GM12891 (cell line): ENCODE results near the gene RFX2.

Source experiments
- DNase-seq: peaks from one replicate; pipeline ENCODE4 v3.0.0; 2011; ENCODE audit warnings: low spot score; ENCODE audit not compliant: insufficient read length
- FAIRE-seq: peaks from 2 replicates; lab custom pipeline; 2011; peaks lifted over from hg19 to GRCh38; lab: Jason Lieb, UNC
- PAX5 ChIP-seq: IDR thresholded peaks from 2 replicates; pipeline ENCODE4 v1.6.1; 2011; ENCODE audit warnings: low read length, moderate library complexity, mild to moderate bottlenecking; ENCODE audit not compliant: insufficient read depth, severe bottlenecking
- POLR2A ChIP-seq: IDR thresholded peaks from 2 replicates; pipeline ENCODE4 v1.6.1; 2011; ENCODE audit warnings: low read depth, low read length, control low read depth
- POLR2AphosphoS5 ChIP-seq: IDR thresholded peaks from 2 replicates; pipeline ENCODE4 v1.6.1; 2011; ENCODE audit warnings: low read depth, low read length, control low read depth
- POU2F2 ChIP-seq: IDR thresholded peaks from 2 replicates; pipeline ENCODE4 v1.6.1; 2011; ENCODE audit warnings: low read depth, mild to moderate bottlenecking, control low read depth, low read length, moderate library complexity
- SPI1 ChIP-seq: IDR thresholded peaks from 2 replicates; pipeline ENCODE4 v1.6.1; 2011; ENCODE audit warnings: low read depth, low read length, control low read depth
- TAF1 ChIP-seq: IDR thresholded peaks from 2 replicates; pipeline ENCODE4 v1.6.1; 2011; ENCODE audit warnings: low read depth, low read length, control low read depth

Gene RFX2

DNA sequence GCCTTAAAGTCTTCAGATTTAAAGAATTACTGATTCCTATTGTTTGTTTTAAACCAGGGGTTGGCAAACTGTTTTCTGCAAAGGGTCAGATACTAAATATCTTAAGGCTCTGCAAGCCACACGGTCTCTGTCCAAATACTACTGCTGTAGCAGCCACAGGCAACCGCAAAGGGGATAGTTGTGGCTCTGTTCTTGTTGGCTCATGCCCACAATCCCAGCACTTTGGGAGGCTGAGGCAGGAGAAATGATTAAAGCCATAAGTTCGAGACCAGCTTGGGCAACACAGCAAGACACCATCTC is 154.7 kb downstream of the RFX2 start:
- TF ChIP-seq SPI1, result no peak
- FAIRE-seq (no peak), DNase-seq (no peak)

DNA sequence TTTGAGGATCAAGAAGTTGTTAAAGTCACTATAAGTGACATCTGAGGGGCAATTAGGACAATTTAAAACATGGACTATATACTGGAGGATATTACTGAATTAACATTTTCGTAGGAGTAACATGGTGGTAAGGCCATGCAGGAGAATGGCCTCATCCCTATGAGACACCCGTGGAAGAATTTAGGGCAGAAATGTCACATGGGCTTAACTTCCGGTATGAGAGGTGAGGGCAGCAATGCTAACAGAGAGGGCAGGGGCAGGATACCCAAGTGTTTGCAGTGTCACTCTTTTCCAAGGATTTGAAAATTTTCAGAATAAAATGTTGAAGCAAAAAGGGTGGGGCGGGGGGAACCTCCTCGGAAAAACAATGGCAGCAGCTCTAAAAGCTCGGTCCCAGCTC is 156.0 kb downstream of the RFX2 start:
- TF ChIP-seq TAF1, result no peak
- TF ChIP-seq PAX5, result no peak
- DNase-seq (no peak), FAIRE-seq (no peak)

DNA sequence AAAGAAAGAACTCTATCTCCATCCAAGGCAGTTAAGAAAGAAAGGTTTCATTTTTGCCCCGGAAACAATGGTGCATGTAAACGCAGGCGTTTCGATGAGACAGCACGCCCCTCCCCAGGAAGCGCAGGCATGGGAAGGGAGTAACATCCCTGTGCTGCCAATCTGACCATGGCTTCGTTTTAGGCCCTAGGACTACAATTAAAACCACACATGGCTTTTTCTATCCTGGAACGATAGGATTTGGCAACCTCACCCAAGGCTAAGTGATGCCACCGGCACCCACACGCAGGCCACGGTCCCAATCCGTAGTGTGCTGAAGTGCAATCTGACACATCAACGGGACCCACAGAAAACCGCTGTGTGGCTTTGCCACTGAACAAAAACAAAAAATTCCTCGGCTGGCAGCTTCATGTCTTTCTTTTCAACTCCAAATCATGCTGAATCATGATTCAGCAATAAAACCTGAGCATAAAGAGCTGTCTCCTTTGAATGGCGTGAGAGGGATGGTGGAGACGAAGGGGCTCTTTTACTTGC is 156.6 kb downstream of the RFX2 start:
- DNase-seq (no peak), FAIRE-seq (peak; percentile 38)
- no peak for TF ChIP-seq TAF1
- no peak for TF ChIP-seq SPI1
- TF ChIP-seq POLR2A, result no peak
- no peak for TF ChIP-seq POU2F2
- TF ChIP-seq PAX5, result no peak
- TF ChIP-seq POLR2AphosphoS5, result no peak

DNA sequence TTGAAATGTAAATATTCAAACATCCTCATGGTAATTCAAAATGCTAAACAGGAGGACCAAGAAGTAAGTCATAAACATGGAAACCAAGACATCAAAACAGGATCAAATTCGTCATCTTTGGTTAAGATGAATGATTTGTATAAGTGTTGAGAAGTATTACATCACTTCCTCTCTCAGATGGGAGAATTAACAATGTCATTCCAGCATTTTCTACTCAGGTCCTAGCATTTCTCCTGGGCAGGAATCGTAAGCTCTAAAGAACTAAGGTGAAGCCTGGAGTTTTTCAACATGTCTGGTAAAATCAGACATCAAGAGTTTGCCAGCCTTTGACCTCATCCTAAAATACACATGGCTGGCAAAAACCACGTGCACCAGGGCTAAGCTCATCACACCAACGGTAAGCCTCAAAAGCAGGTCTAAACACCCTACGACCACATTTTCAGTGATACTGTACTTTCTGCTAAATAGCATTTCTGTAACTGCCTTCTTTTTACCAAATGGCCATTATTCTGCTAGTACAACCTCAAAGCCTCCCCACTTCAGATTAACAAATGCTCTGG is 157.2 kb downstream of the RFX2 start:
- DNase-seq (no peak), FAIRE-seq (peak; percentile 45)
- TF ChIP-seq SPI1, result peak; percentile 42; the same call in 1 of the 2 replicates
- TF ChIP-seq POLR2A, result no peak

DNA sequence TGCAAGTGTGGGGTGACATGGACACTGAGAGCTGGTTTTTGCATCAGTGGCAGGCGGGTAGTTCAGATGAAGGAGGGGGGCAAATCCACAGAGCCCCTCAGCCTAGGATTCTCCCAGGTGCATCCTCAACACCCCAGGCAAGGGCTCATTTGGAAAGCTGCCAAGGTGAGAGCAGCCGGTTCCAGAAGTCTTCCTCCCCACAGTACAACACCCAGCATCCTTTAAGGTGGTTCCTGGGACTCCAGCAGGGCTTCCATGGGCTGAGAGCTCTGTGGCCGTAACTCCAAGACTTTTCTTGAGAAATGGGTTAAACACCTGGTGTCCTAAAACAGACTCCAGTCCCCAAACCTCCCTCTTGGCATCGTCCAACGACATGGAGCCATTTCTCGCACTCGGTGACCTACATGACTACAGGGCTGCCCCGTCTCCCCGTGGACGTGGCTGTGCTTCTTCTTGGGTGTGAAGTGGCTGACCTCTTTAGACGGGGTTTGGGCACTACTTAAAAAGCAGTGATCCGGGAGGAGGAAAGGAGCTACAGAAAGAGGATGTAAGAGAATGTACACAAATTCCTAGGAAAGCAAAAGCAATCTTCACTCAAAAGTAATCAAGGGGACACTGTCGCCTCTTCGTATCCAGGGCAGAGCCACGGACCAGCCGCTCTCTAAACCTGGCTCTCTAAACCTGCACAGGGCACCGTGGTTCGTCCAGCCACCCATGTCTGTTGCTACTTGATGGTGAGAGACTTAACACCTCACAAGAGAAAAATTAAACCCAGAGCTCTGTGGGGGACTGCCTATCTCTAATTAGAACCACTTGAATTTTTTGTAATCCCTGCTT is 157.9 kb downstream of the RFX2 start:
- FAIRE-seq (no peak), DNase-seq (no peak)
- no peak for TF ChIP-seq POLR2AphosphoS5
- TF ChIP-seq POLR2A, result no peak
- no peak for TF ChIP-seq POU2F2
- no peak for TF ChIP-seq SPI1
- TF ChIP-seq TAF1, result no peak
- no peak for TF ChIP-seq PAX5

DNA sequence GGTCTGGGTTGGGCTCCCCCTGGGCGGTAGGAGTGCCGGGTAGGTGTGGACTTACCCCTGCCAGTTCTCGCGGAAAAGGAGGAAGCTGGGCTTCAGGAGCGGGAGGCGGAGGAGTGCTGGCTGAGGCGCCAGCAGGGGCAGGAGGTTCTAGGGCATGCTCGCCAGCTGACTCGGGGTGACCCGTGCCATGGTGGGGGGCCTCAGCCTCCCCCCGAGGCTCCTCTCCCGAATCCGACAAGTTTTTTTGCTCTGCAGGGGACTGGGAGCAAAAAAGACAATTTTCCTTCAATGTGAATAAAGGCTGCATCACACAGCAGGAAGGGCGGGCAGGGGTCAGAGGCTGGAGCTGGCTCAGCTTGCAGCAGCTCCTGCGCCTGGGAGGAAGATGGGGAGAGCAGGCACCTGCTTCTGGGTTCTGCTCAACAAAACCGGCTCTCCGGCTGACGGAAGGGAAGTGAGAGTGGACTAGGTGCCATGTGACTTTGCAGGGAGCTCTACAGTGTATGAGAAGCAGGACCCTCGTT is 158.9 kb downstream of the RFX2 start:
- FAIRE-seq (peak; percentile 94), DNase-seq (peak; percentile 52)
- no peak for TF ChIP-seq PAX5
- no peak for TF ChIP-seq POU2F2
- peak; percentile 94 for TF ChIP-seq SPI1
- TF ChIP-seq POLR2A, result no peak
- no peak for TF ChIP-seq TAF1
- TF ChIP-seq POLR2AphosphoS5, result no peak

DNA sequence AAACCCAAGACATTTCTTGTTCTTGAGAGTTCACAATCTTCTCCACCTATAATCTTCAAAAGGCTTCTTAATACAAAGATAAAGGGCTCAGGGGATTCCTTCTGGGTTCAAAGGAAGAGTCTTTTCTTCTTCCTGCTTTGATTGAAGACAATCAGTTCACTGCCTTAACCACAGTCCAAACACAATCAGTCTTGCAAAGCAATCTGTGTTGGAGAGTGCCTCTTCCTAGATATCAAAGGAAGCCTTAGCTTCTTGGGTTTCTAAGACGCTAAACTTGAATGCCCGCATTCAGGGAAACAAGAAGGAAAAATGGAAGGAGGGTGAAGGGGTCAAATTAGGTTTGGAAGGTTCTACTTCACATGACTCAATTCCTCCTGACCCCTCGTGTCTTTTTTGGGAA is 159.6 kb downstream of the RFX2 start:
- DNase-seq, result no peak
- no peak for TF ChIP-seq PAX5
- 0 out of 2 replicates have a peak, but pooled peaks have one; percentile 15 for TF ChIP-seq TAF1
- TF ChIP-seq POU2F2, result no peak
- no peak for TF ChIP-seq SPI1
- TF ChIP-seq POLR2A, result no peak
- no peak for TF ChIP-seq POLR2AphosphoS5
- peak; percentile 69 for FAIRE-seq

DNA sequence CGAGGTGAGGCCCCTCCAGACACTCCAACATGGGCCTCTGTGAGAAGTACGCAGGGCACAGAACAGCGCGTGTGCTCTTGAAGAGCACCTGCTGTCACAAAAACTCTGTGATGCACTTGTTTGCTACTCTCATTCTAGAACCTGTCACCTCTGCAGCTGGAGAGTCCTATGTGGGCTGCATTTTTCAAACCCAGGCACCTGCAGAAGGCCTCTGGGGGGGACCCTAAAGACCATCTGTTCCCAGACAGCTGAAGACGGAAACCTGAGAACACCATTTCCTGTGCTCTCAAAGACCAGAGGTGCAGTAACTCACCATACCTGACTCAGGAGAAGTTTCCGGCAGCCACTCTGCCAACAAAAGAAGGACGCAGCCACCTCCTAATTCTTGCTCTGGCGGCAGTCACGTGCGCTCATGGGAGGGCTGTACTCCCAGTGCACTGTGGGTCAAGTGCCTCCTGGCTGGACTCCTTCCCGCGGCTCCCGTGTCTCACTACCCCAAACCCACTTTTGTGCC is 160.5 kb downstream of the RFX2 start:
- DNase-seq (no peak), FAIRE-seq (peak; percentile 5)
- TF ChIP-seq PAX5, result no peak
- no peak for TF ChIP-seq TAF1
- TF ChIP-seq POLR2AphosphoS5, result no peak
- no peak for TF ChIP-seq POU2F2
- TF ChIP-seq SPI1, result no peak
- no peak for TF ChIP-seq POLR2A

DNA sequence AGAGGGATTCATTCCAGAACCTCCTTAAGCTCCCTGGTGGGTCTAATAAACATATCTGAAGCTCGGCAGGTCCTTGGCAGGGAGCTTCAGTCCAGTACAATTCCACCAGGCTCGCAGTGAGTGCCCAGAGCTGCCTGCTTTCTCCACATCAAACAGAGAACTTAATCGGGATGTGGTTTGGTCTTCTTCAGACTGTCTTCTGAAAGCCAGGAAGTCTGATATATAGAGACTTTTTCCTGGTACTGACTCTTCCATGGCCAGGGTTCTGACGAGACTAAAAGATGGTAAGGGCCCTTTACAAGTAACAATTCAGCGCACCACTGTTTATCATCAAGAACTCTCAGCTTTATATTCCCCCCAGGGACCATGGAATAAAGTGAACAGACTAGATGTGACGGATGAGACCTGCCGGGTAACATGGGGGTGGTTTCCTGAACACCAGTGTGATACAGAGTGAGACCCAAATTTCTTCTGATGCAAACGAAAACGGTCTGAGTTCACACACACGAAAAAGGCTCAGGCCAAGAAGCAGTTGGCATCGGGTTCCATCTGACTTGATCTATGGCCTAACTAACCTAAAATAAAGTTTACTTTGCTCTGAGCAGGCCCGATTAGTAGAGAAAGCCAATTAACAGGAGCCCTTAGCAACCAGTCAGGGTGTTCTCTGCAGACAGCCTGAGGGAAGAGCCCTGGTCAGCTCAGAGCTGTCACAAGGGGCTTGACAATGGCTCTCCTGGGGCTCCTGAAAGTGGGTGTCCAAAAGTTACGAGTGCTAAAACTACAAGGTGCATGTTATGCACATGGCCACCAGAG is 161.3 kb downstream of the RFX2 start:
- FAIRE-seq (no peak), DNase-seq (no peak)
- TF ChIP-seq POU2F2 (no peak), POLR2A (no peak), POLR2AphosphoS5 (no peak), PAX5 (no peak), TAF1 (no peak), SPI1 (no peak)

DNA sequence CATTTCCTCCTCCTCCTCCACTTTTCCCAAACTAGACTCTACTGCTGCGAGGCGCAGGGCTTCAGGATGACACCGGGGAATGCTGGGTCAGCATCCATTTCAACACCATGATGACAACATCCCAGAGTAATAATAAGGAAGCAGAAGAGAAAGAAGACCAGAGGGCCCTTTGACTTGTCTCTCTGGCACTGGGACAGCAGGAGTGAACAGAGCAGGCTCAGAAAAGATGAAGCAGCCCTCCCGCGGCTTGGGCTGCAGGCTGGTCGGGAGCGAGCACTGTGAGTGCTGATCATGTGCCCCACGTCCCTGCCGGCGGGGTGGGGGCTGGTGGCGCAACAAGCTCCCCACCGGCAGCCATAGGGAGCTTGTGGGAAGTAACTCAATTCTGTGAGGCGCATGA is 162.9 kb downstream of the RFX2 start:
- DNase-seq (no peak), FAIRE-seq (no peak)
- TF ChIP-seq PAX5 (no peak), POLR2AphosphoS5 (no peak), SPI1 (no peak), POU2F2 (no peak), POLR2A (no peak), TAF1 (no peak)
